HL-60 (cell line): ENCODE measurements around the gene ZNF8.

Source experiments
- GABPA ChIP-seq: IDR thresholded peaks from 2 replicates; pipeline ENCODE4 v1.6.1; 2012; ENCODE audit warnings: low read depth
- TF ChIP-seq, protein P1 (sequence below): IDR thresholded peaks from one replicate; pipeline ENCODE4 v1.5.1; 2011; ENCODE audit warnings: low read length, control low read depth, inconsistent platforms; ENCODE audit not compliant: insufficient read depth
- TF ChIP-seq, protein P2 (sequence below): IDR thresholded peaks from 2 replicates; pipeline ENCODE4 v1.6.1; 2012; ENCODE audit warnings: low read depth; ENCODE audit not compliant: insufficient replicate concordance

DNA sequence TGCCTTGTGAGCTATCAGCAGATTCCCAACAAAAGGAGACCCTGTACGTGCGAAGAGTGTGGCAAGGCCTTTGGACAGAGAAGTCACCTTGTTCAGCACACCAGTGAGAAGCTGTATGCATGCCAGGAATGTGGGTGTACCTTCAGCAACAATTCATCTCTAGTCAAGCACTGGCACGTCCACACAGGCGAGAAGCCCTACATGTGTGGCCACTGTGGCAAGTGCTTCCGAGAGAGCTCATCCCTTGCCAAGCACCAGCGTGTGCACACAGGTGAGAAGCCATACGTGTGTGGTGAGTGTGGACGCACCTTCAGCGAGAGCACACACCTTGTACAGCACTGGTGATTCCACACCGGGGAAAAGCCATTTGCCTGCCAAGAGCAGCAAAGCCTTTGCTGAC lies 40.5 kb downstream of the ZNF8 start:
- TF ChIP-seq, protein P1, sequence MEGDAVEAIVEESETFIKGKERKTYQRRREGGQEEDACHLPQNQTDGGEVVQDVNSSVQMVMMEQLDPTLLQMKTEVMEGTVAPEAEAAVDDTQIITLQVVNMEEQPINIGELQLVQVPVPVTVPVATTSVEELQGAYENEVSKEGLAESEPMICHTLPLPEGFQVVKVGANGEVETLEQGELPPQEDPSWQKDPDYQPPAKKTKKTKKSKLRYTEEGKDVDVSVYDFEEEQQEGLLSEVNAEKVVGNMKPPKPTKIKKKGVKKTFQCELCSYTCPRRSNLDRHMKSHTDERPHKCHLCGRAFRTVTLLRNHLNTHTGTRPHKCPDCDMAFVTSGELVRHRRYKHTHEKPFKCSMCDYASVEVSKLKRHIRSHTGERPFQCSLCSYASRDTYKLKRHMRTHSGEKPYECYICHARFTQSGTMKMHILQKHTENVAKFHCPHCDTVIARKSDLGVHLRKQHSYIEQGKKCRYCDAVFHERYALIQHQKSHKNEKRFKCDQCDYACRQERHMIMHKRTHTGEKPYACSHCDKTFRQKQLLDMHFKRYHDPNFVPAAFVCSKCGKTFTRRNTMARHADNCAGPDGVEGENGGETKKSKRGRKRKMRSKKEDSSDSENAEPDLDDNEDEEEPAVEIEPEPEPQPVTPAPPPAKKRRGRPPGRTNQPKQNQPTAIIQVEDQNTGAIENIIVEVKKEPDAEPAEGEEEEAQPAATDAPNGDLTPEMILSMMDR: no peak
- TF ChIP-seq, protein P2, sequence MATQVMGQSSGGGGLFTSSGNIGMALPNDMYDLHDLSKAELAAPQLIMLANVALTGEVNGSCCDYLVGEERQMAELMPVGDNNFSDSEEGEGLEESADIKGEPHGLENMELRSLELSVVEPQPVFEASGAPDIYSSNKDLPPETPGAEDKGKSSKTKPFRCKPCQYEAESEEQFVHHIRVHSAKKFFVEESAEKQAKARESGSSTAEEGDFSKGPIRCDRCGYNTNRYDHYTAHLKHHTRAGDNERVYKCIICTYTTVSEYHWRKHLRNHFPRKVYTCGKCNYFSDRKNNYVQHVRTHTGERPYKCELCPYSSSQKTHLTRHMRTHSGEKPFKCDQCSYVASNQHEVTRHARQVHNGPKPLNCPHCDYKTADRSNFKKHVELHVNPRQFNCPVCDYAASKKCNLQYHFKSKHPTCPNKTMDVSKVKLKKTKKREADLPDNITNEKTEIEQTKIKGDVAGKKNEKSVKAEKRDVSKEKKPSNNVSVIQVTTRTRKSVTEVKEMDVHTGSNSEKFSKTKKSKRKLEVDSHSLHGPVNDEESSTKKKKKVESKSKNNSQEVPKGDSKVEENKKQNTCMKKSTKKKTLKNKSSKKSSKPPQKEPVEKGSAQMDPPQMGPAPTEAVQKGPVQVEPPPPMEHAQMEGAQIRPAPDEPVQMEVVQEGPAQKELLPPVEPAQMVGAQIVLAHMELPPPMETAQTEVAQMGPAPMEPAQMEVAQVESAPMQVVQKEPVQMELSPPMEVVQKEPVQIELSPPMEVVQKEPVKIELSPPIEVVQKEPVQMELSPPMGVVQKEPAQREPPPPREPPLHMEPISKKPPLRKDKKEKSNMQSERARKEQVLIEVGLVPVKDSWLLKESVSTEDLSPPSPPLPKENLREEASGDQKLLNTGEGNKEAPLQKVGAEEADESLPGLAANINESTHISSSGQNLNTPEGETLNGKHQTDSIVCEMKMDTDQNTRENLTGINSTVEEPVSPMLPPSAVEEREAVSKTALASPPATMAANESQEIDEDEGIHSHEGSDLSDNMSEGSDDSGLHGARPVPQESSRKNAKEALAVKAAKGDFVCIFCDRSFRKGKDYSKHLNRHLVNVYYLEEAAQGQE: no peak
- no peak for TF ChIP-seq GABPA
